ENCODE data around the gene CFAP69. TPM values are rescaled to one million over a fixed set of nuclear protein-coding genes. Genes with fewer than 3 reads are reported as not detected.

CFAP69 gene, protein sequence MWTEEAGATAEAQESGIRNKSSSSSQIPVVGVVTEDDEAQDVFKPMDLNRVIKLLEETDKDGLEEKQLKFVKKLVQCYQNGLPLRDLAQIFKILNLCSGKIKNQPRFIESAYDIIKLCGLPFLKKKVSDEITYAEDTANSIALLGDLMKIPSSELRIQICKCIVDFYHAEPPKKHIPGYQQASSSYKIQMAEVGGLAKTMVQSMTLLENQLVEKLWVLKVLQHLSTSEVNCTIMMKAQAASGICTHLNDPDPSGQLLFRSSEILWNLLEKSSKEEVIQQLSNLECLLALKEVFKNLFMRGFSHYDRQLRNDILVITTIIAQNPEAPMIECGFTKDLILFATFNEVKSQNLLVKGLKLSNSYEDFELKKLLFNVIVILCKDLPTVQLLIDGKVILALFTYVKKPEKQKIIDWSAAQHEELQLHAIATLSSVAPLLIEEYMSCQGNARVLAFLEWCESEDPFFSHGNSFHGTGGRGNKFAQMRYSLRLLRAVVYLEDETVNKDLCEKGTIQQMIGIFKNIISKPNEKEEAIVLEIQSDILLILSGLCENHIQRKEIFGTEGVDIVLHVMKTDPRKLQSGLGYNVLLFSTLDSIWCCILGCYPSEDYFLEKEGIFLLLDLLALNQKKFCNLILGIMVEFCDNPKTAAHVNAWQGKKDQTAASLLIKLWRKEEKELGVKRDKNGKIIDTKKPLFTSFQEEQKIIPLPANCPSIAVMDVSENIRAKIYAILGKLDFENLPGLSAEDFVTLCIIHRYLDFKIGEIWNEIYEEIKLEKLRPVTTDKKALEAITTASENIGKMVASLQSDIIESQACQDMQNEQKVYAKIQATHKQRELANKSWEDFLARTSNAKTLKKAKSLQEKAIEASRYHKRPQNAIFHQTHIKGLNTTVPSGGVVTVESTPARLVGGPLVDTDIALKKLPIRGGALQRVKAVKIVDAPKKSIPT
- total RNA-seq: 5.4 and 8.8 TPM in 2 replicates

DNA sequence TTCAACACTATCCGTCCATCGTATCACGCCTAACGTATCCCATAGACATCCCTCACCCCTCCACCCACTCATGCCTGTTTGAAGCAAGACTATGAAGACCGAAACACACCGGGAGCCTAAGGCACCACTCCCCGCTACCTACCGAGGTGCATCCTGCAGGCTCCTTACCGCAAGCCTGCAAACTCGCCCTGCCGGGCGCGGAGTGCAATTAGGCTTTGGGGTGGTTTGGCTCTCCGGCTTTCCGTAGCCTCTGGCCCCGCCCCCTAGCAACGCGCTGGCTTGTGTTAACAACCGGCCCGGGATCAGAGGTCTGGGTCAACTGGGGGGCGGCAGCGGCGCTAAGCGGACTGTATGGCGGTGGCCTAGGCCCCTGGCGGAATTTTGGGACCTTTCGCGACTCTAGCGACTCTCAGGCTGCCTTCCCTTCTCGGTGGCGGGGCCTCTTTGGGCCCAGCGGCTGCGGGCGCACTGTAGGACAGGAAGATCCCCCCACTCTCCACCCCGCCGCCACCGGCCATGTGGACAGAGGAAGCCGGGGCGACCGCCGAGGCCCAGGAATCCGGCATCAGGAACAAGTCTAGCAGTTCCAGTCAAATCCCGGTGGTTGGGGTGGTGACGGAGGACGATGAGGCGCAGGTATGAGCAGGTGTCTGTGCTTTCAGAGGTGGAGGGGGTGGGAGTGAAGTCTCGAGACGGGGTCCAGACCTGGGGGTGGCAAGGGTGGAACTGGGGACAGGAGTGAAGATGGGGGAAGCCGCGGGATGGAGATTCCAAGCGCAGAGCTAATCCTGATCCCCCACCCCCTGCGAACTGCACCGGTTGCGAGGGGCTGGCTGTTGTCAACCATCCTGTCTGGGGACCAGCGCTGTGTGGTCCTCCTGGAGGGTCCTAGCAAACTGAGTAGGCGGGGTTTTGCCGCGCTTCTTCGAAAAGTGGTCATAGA is at the start of gene CFAP69:
Gene CFAP69, plus strand, starts transcription at position 266 of the 943 bp plus-strand sequence. Its CDS starts 251 bp downstream, at position 517.
- peak within 1 kb of the TSS; percentile 83 for H3K4me2 ChIP-seq (ENCODE audit: insufficient read depth, low read length)
- TF ChIP-seq, protein P1, sequence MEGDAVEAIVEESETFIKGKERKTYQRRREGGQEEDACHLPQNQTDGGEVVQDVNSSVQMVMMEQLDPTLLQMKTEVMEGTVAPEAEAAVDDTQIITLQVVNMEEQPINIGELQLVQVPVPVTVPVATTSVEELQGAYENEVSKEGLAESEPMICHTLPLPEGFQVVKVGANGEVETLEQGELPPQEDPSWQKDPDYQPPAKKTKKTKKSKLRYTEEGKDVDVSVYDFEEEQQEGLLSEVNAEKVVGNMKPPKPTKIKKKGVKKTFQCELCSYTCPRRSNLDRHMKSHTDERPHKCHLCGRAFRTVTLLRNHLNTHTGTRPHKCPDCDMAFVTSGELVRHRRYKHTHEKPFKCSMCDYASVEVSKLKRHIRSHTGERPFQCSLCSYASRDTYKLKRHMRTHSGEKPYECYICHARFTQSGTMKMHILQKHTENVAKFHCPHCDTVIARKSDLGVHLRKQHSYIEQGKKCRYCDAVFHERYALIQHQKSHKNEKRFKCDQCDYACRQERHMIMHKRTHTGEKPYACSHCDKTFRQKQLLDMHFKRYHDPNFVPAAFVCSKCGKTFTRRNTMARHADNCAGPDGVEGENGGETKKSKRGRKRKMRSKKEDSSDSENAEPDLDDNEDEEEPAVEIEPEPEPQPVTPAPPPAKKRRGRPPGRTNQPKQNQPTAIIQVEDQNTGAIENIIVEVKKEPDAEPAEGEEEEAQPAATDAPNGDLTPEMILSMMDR (IDR thresholded peaks at IDR 0.05; ENCODE audit: extremely low read depth, low read depth, low read length): peak; percentile 28
- H3K27ac ChIP-seq (ENCODE audit: low read depth, low read length): peak within 1 kb of the TSS; percentile 92
- H2AFZ ChIP-seq (ENCODE audit: low read length): peak within 1 kb of the TSS; percentile 96
- no peaks in the 10 kb centered on the region for H3K27me3 ChIP-seq (ENCODE audit: insufficient read depth, low read length)
- peaks cover 17% of the 10 kb centered on the region for H3K4me1 ChIP-seq (ENCODE audit: insufficient read depth, low read length)
- no peaks in the 10 kb centered on the region for H3K9me3 ChIP-seq (ENCODE audit: low read depth, low read length)
- DNase-seq (ENCODE audit: insufficient read length, low spot score, missing footprints): peak; percentile 92
- H4K20me1 ChIP-seq (ENCODE audit: insufficient read depth, low read length): no peaks in the 10 kb centered on the region
- peaks cover 11% of the 10 kb centered on the region for H3K79me2 ChIP-seq (ENCODE audit: insufficient read depth, low read length)
- no peaks in the 10 kb centered on the region for H3K36me3 ChIP-seq (ENCODE audit: insufficient read depth, low read length)
- H3K4me3 ChIP-seq (ENCODE audit: insufficient read depth, low read length): peak within 1 kb of the TSS; percentile 77

DNA sequence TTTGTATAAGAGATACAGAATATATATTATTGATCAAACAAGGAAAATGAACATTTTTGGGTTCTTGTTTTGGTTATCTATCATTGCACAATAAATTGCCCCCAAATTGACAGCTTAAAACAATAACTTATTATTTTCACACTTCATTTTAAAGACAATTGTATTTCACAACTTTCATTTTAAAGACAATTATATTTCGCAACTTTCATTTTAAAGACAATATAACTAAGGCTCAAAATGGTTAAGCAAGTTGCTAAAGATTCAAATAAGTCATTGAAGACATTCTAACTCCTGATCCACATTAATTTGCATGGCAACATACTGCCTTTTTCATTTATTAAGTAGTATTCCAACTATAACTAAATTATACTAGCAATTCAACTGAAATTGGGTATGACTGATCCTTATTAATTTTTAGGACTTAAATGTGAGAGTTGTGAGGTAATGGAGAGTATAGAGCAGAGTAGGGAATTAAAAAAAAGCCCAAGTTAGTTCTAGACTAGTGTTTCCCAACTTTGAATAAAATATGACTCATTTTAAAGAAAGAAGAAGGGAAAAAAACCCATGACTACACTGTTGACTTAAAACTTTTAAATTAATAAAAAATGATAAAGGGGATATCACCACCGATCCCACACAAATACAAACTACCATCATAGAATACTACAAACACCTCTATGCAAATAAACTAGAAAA is 43.3 kb upstream of the CFAP69 start:
- no peaks in the 10 kb centered on the region for H3K4me1 ChIP-seq (ENCODE audit: insufficient read depth, low read length)
- H3K27ac ChIP-seq (ENCODE audit: low read depth, low read length): no peak overlapping the region
- H3K79me2 ChIP-seq (ENCODE audit: insufficient read depth, low read length): no peaks in the 10 kb centered on the region
- H3K4me3 ChIP-seq (ENCODE audit: insufficient read depth, low read length): no peak overlapping the region
- H3K4me2 ChIP-seq (ENCODE audit: insufficient read depth, low read length): no peak overlapping the region
- H2AFZ ChIP-seq (ENCODE audit: low read length): no peak overlapping the region
- DNase-seq (ENCODE audit: insufficient read length, low spot score, missing footprints): no peak
- no peaks in the 10 kb centered on the region for H3K36me3 ChIP-seq (ENCODE audit: insufficient read depth, low read length)
- no peaks in the 10 kb centered on the region for H3K27me3 ChIP-seq (ENCODE audit: insufficient read depth, low read length)
- TF ChIP-seq, protein P1 (IDR thresholded peaks at IDR 0.05; ENCODE audit: extremely low read depth, low read depth, low read length): no peak
- H3K9me3 ChIP-seq (ENCODE audit: low read depth, low read length): no peaks in the 10 kb centered on the region
- no peaks in the 10 kb centered on the region for H4K20me1 ChIP-seq (ENCODE audit: insufficient read depth, low read length)

DNA sequence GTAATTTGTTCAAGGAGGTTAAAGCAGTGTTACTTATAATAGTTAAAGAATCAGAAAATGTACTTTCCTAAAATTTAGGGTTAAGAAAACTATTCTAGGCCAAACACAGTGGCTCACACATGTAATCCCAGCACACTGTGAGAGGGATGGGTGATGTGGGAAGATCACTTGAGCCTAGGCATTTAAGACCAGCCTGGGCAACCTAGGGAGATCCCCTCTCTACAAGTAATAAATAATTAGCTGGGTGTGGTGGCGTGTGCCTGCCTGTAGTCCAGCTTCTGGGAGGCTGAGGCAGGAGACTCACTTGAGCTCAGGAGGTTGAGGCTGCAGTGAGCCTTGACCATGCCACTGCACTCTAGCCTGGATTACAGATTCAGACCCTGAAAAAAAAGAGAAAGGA is 37.0 kb upstream of the CFAP69 start:
- no peak overlapping the region for H3K27ac ChIP-seq (ENCODE audit: low read depth, low read length)
- no peak overlapping the region for H3K4me2 ChIP-seq (ENCODE audit: insufficient read depth, low read length)
- no peak for DNase-seq (ENCODE audit: insufficient read length, low spot score, missing footprints)
- H3K79me2 ChIP-seq (ENCODE audit: insufficient read depth, low read length): peaks cover 9% of the 10 kb centered on the region
- TF ChIP-seq, protein P1 (IDR thresholded peaks at IDR 0.05; ENCODE audit: extremely low read depth, low read depth, low read length): no peak
- H4K20me1 ChIP-seq (ENCODE audit: insufficient read depth, low read length): no peaks in the 10 kb centered on the region
- no peak overlapping the region for H2AFZ ChIP-seq (ENCODE audit: low read length)
- H3K4me1 ChIP-seq (ENCODE audit: insufficient read depth, low read length): peaks cover 17% of the 10 kb centered on the region
- H3K9me3 ChIP-seq (ENCODE audit: low read depth, low read length): no peaks in the 10 kb centered on the region
- no peaks in the 10 kb centered on the region for H3K27me3 ChIP-seq (ENCODE audit: insufficient read depth, low read length)
- no peak overlapping the region for H3K4me3 ChIP-seq (ENCODE audit: insufficient read depth, low read length)
- H3K36me3 ChIP-seq (ENCODE audit: insufficient read depth, low read length): no peaks in the 10 kb centered on the region
